Right lobe of liver (tissue), 6 donors: ENCODE measurements around the gene STK33. TPM values are rescaled to one million over a fixed set of nuclear protein-coding genes. Genes with fewer than 3 reads are reported as not detected.
A peak's percentile ranks its signal among the peaks of the same experiment; 100 is the strongest.

ENCODE experiments used
- ATAC-seq, 4 donors: fragments of 200-7000 bp; cut with Tn5 transposase; one replicate each; pipeline ENCODE4 v1.9.1; 2020; ENCODE audit warnings: mild to moderate bottlenecking in 4 of 4, moderate library complexity in 4 of 4
- DNase-seq, 3 donors: peaks; one replicate each; pipeline ENCODE4 v3.0.0-alpha.2; 2020
- H3K27ac ChIP-seq, 3 donors: fragments of 200-600 bp; one replicate each; pipeline ENCODE4 v1.8.0; 2022
- H3K27me3 ChIP-seq, 2 donors: fragments of 200-600 bp; one replicate each; pipeline ENCODE4 v1.8.0; 2022
- H3K36me3 ChIP-seq, 4 donors: fragments of 200-600 bp; sonication (generic) in 1 of 4; one replicate each; pipeline versions ENCODE4 v1.5.1 to v1.8.0; 2017 to 2022; ENCODE audit warnings: control low read depth in 1 of 4
- H3K4me1 ChIP-seq, 4 donors: fragments of 200-600 bp; sonication (generic) in 1 of 4; one replicate each; pipeline versions ENCODE4 v1.5.1 to v1.8.0; 2017 to 2022; ENCODE audit warnings: control low read depth in 1 of 4
- H3K4me3 ChIP-seq, 3 donors: fragments of 200-600 bp; one replicate each; pipeline ENCODE4 v1.8.0; 2022
- H3K9me3 ChIP-seq, 4 donors: fragments of 200-600 bp; sonication (generic) in 1 of 4; one replicate each; pipeline versions ENCODE4 v1.5.1 to v1.8.0; 2017 to 2022; ENCODE audit warnings: control low read depth in 1 of 4
- CTCF ChIP-seq, 4 donors: fragments of 200-600 bp in 3 of 4; fragments of 450-650 bp in 1 of 4; IDR thresholded peaks; one replicate each; pipeline versions ENCODE4 v1.5.1 to v1.8.0; 2016 to 2022; ENCODE audit warnings: antibody characterized with exemption in 4 of 4, mild to moderate bottlenecking in 2 of 4
- POLR2A ChIP-seq: fragments of 450-650 bp; IDR thresholded peaks from one replicate; pipeline ENCODE4 v1.6.1; 2017; ENCODE audit warnings: antibody characterized with exemption, mild to moderate bottlenecking
- WGBS: methylation state at CpG from one replicate; pipeline ENCODE4 v1.1.6; 2018; ENCODE audit warnings: low coverage, low lambda C conversion rate; ENCODE audit not compliant: insufficient coverage; ENCODE audit errors: missing lambda C conversion rate; 5-methylcytosine and 5-hydroxymethylcytosine counted together
- intact Hi-C, 2 donors: fragments of 100-400 bp; cut with DNase I; formaldehyde crosslinking; loops; one replicate each; pipeline versions ENCODE4 v1.11.2 to v1.14.1; 2022
- total RNA-seq, 6 experiments: library from RNA; depleted of rRNA in 2 of 6; stranded (reverse); fragments of >200 nt in 2 of 6; fragmentation: NEBNext Ultra II Directional in 3 of 6; extraction: Animal tissue kit (Norgen Biotek cat#: 25700) in 3 of 6; gene quantifications; one replicate each; pipeline versions ENCODE4 v1.1.0 to v1.2.4, GENCODE V29; 2016 to 2023
- donor health status: DM: no; HTN: yes; CAD: no.
- donor health status: DM: no; HTN: no; CAD: no.
- donor health status: DM: no; HTN: no; CAD: no.
- donor health status: DM: no; HTN: yes; CAD: no.
- donor health status: DM: no; HTN: yes; CAD: no.

The STK33 gene
- total RNA-seq, 6 experiments from 2014 or later: 0.12 to 1.1 (median 0.42) TPM; not detected in 2

- TF ChIP-seq POLR2A (no peak), CTCF (IDR thresholded peaks at IDR 0.05) (no peak)
- DNase-seq (no peak), ATAC-seq (no peak)
- Histone ChIP-seq H3K27ac (no peak overlapping the region), H3K4me3 (no peak overlapping the region), H3K27me3 (no peaks in the 10 kb centered on the region), H3K9me3 (no peaks in the 10 kb centered on the region), H3K4me1 (no peaks in the 10 kb centered on the region), H3K36me3 (no peaks in the 10 kb centered on the region)
- intact Hi-C loops: no loop called here
- 17% methylated on average over 1 of the region's 6 CpGs for WGBS
Observed at GRCh38 chr11:8381343-8381742, 212.7 kb downstream of the STK33 start.

- Histone ChIP-seq H3K9me3 (no peaks in the 10 kb centered on the region), H3K36me3 (no peaks in the 10 kb centered on the region), H3K27me3 (no peaks in the 10 kb centered on the region), H3K27ac (no peak overlapping the region), H3K4me3 (no peak overlapping the region), H3K4me1 (no peaks in the 10 kb centered on the region)
- ATAC-seq (no peak), DNase-seq (peak in 1 of 3 donors; percentile 24)
- intact Hi-C loops: no loop called here
- WGBS: 46% methylated on average over 4 of the region's 4 CpGs
- no peak for TF ChIP-seq CTCF (IDR thresholded peaks at IDR 0.05)
- no peak for TF ChIP-seq POLR2A
Observed at GRCh38 chr11:8375932-8376331, 218.1 kb downstream of the STK33 start.

GRCh38 chr11:8375460-8375859 lies 218.6 kb downstream of the STK33 start:
- DNase-seq: peak in 1 of 3 donors; percentile 6
- Histone ChIP-seq H3K4me3 (no peak overlapping the region), H3K27ac (no peak overlapping the region), H3K9me3 (no peaks in the 10 kb centered on the region), H3K36me3 (no peaks in the 10 kb centered on the region), H3K4me1 (no peaks in the 10 kb centered on the region), H3K27me3 (no peaks in the 10 kb centered on the region)
- intact Hi-C loops: no loop called here
- no peak for ATAC-seq
- TF ChIP-seq POLR2A: no peak
- WGBS: 10% methylated on average over 3 of the region's 3 CpGs

GRCh38 chr11:8374716-8375115 lies 219.3 kb downstream of the STK33 start:
- no peak overlapping the region for H3K4me3 ChIP-seq
- ATAC-seq: no peak
- no peaks in the 10 kb centered on the region for H3K9me3 ChIP-seq
- TF ChIP-seq CTCF (IDR thresholded peaks at IDR 0.05) (no peak), POLR2A (no peak)
- H3K4me1 ChIP-seq: no peaks in the 10 kb centered on the region
- no peaks in the 10 kb centered on the region for H3K27me3 ChIP-seq
- no peak overlapping the region for H3K27ac ChIP-seq
- DNase-seq: peak in 1 of 3 donors; percentile 15
- no peaks in the 10 kb centered on the region for H3K36me3 ChIP-seq
- 64% methylated on average over 4 of the region's 5 CpGs for WGBS
- intact Hi-C loops: no loop called here

GRCh38 chr11:8373519-8374432 lies 220.3 kb downstream of the STK33 start:
- no peaks in the 10 kb centered on the region for H3K9me3 ChIP-seq
- H3K27me3 ChIP-seq: no peaks in the 10 kb centered on the region
- WGBS: 56% methylated on average over 3 of the region's 10 CpGs
- intact Hi-C loops: no loop called here
- TF ChIP-seq CTCF (IDR thresholded peaks at IDR 0.05): no peak
- no peak for TF ChIP-seq POLR2A
- no peaks in the 10 kb centered on the region for H3K4me1 ChIP-seq
- no peak overlapping the region for H3K4me3 ChIP-seq
- peak in 1 of 3 donors; percentile 25 for DNase-seq
- no peaks in the 10 kb centered on the region for H3K36me3 ChIP-seq
- no peak overlapping the region for H3K27ac ChIP-seq
- no peak for ATAC-seq
